HFFc6 (cell line): ENCODE results near the gene POLD4. TPM values are rescaled to one million over a fixed set of nuclear protein-coding genes. Genes with fewer than 3 reads are reported as not detected.

Source experiments
- DNase-seq: peaks from one replicate; pipeline ENCODE4 v3.0.0-alpha.2; 2018
- H3K27ac Mint-ChIP-seq: 2 replicates; pipeline ENCODE4 v1.8.0; 2020; ENCODE audit warnings: mild to moderate bottlenecking, mixed read lengths
- H3K27me3 Mint-ChIP-seq: 2 replicates; pipeline ENCODE4 v1.8.0; 2021; ENCODE audit warnings: mild to moderate bottlenecking, moderate library complexity, mixed read lengths; ENCODE audit not compliant: insufficient read depth
- H3K36me3 Mint-ChIP-seq: 2 replicates; pipeline ENCODE4 v1.8.0; 2021; ENCODE audit warnings: low read depth, mixed read lengths
- H3K4me1 Mint-ChIP-seq: 2 replicates; pipeline ENCODE4 v1.8.0; 2020; ENCODE audit warnings: low read depth, mixed read lengths
- H3K4me3 Mint-ChIP-seq: 2 replicates; pipeline ENCODE4 v1.8.0; 2020; ENCODE audit warnings: mild to moderate bottlenecking, moderate library complexity, mixed read lengths
- H3K9me3 Mint-ChIP-seq: 2 replicates; pipeline ENCODE4 v1.8.0; 2020; ENCODE audit warnings: mild to moderate bottlenecking, mixed read lengths
- total RNA-seq, 6 experiments: library from RNA; stranded (reverse); fragmentation: NEBNext Ultra II Directional; extraction: Animal tissue kit (Norgen Biotek cat#: 25700); gene quantifications; 2 replicates in 1 of 6; 3 replicates in 5 of 6; pipeline ENCODE4 v1.2.3, GENCODE V29; 2021
- TF ChIP-seq, protein P1 (sequence below): fragments of 200-600 bp; sonication (generic); IDR thresholded peaks from 2 replicates; pipeline ENCODE4 v1.5.0; 2021; ENCODE audit warnings: antibody characterized with exemption, mild to moderate bottlenecking

Gene POLD4
- total RNA-seq, 6 experiments from 2014 or later = 69.1 to 80.7 (median 70.9) TPM

DNA sequence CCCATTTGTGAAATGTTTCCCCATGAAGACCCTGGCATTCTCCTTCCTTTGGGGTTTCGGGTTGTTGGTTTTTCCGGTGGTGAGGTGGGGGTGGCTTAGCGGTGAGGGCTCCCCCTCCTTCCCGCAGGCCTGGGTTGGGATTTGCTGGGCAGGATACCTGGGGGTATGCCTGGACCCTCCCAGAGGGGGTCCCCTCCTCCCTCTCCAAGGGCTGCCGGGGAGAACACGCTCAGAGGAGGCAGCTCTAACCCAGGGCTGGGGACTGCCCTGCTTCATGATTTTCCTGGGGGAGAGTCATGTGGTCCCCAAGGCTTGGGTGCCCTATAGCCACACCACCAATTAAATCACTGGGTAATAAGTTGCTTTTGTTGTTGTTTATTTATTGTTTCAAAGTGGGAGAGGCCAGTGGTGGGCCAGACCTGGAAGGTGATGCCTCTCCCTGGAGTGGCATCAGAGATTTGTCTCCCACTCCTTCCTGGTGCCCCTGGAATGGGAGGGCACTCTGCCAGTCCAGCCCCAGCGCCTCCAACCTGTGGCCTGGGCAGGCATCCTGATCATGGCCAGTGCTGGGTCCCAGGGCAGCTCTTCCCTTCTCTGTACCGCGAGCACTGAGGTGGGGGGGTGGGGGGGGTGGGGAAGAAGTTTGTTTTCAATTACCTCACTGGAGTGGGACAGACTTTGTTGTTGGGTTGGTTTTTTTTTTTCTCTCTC is 21.4 kb upstream of the POLD4 start:
- H3K4me3 Mint-ChIP-seq = peak overlapping the region; percentile 89
- TF ChIP-seq, protein P1, sequence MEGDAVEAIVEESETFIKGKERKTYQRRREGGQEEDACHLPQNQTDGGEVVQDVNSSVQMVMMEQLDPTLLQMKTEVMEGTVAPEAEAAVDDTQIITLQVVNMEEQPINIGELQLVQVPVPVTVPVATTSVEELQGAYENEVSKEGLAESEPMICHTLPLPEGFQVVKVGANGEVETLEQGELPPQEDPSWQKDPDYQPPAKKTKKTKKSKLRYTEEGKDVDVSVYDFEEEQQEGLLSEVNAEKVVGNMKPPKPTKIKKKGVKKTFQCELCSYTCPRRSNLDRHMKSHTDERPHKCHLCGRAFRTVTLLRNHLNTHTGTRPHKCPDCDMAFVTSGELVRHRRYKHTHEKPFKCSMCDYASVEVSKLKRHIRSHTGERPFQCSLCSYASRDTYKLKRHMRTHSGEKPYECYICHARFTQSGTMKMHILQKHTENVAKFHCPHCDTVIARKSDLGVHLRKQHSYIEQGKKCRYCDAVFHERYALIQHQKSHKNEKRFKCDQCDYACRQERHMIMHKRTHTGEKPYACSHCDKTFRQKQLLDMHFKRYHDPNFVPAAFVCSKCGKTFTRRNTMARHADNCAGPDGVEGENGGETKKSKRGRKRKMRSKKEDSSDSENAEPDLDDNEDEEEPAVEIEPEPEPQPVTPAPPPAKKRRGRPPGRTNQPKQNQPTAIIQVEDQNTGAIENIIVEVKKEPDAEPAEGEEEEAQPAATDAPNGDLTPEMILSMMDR = no peak
- H3K36me3 Mint-ChIP-seq = no peaks in the 10 kb centered on the region; the same call in 1 of the 2 replicates
- DNase-seq = no peak
- H3K4me1 Mint-ChIP-seq = peaks cover 72% of the 10 kb centered on the region
- H3K27me3 Mint-ChIP-seq = peaks cover 5% of the 10 kb centered on the region; the same call in 1 of the 2 replicates
- no peaks in the 10 kb centered on the region for H3K9me3 Mint-ChIP-seq
- peak overlapping the region; percentile 99 for H3K27ac Mint-ChIP-seq

DNA sequence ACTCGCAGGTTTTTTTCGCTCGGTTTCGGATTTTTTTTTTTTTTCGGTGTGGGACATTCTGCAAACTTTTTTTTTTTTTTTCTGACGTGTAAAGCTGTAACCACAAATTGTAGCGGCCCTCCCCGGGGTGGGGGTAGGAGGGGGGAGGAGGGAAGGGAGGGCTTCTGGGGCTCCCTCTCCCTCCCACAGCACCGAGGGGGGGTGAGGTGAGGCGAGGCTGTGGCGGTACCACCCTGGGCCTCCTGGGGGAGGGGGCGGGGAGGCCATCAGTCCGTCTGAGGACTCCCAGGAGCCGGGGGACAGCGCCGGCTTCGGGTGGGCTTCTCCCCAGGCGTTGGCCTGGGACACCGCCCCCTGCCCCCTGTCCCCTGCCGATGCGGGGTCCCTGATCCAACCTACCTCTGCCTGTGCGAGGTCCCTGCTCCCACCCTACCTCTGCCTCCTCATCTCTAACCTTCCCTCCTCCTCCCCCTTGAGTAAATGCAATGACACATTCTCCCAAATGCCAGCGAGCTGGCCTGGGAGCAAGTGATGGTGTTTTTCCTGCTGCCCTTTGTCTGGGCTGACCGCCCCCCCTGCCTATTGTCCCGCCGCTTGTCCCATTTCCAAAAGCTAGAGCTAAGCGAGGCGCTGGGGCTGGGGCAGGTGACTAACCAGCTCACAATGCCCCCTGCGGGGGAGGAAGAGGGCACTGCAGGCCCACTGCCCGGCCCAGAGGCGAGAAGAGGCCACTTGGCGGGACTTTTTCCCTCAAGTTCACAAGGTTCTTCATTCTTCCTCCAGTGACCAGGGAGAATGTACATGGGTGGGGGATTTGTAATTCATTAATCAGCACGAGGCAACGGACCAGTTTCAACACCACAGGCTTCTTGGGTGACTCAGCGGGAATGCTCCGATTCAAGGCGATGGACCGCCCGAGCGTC is 20.6 kb upstream of the POLD4 start:
- Mint-ChIP-seq H3K27ac (peak overlapping the region; percentile 99), H3K27me3 (peaks cover 5% of the 10 kb centered on the region; the same call in 1 of the 2 replicates), H3K36me3 (no peaks in the 10 kb centered on the region; the same call in 1 of the 2 replicates)

DNA sequence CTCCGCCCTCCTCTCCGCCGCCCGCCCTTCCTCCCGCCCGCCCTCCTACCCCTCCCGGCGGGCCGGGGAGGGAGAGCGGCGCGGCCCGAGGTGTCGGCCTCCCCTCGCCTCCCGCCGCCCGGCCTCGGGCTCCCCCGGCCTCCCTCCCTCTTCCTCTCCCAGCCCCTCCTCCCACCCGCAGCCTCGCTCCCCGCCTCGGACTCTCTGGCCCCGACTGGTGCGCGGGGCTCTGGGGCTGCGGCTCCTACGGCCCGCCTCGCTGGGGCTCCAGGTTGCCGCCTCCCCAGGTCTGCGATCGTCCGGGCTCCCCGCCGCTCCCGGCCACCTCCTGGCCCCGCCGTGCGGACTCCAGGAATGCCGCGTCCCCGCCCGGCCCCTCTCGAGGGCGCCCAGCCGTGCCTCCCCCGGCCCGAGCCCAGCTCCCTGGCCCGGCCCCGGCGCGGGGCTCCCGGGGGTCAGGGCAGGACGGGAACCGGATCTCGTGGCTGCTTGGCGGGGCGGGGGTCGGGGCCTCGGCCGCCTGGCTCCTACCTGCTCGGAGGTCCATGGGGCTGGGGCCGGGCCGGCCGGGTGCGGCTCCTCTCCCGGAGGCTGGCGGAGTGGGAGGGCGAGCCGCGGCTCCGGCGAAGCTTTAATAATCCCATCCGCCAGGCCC is 19.8 kb upstream of the POLD4 start, which contains the start of gene CLCF1:
Gene CLCF1 (minus strand): TSS at position 606 of the 655 bp plus-strand sequence. CDS start 59 bp downstream, at position 547.
- Mint-ChIP-seq H3K4me3 (peak within 1 kb of the TSS; percentile 89), H3K27ac (peak within 1 kb of the TSS; percentile 99), H3K36me3 (no peaks in the 10 kb centered on the region; the same call in 1 of the 2 replicates), H3K27me3 (peaks cover 5% of the 10 kb centered on the region; the same call in 1 of the 2 replicates), H3K4me1 (peaks cover 73% of the 10 kb centered on the region), H3K9me3 (no peaks in the 10 kb centered on the region)
- no peak for DNase-seq
- TF ChIP-seq, protein P1 = no peak

More for the DNA sequence above, 20.6 kb upstream of the POLD4 start:
- DNase-seq = peak; percentile 98
- peak overlapping the region; percentile 89 for H3K4me3 Mint-ChIP-seq
- TF ChIP-seq, protein P1 = peak; percentile 74
- no peaks in the 10 kb centered on the region for H3K9me3 Mint-ChIP-seq
- H3K4me1 Mint-ChIP-seq = peaks cover 72% of the 10 kb centered on the region

DNA sequence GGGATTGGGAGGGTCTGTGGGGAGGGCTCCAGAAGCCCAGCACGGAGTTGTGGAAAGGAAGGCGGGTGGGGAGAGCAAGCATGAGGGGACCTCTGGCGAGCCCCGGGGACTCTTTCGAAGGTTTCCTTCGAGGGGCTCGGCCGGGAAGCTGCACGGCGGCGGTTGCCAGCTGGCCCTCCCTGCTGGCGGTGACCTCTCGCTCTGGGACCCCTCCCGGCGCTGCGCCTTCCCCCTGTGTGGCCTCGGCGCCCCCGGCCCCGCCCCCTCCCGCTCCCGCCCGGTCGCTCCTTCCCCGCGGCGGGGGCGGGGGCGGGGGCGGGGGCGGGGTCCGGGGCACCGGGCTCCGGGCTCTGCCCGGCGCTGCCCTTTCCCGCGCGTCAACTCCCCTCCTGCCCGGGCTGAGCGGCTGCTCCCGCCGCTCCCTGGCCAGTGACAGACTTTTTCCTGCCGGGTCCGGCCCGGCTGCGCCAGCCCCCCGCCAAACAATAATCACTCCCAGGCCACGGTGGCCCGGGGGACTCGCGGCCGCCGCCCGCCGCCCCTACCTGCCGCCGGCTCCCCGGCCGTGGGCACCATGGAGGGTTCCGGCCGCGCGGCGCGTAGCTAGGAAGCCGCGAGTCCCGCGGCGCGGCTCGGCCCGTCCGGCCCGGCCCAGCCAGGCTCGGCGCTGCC is 19.1 kb upstream of the POLD4 start:
- TF ChIP-seq, protein P1 = no peak
- peaks cover 5% of the 10 kb centered on the region; the same call in 1 of the 2 replicates for H3K27me3 Mint-ChIP-seq
- H3K4me1 Mint-ChIP-seq = peaks cover 78% of the 10 kb centered on the region
- H3K36me3 Mint-ChIP-seq = no peaks in the 10 kb centered on the region; the same call in 1 of the 2 replicates
- H3K27ac Mint-ChIP-seq = no peak overlapping the region; the same call in 1 of the 2 replicates
- DNase-seq = no peak
- H3K4me3 Mint-ChIP-seq = peak overlapping the region; percentile 86
- H3K9me3 Mint-ChIP-seq = no peaks in the 10 kb centered on the region
